ENCODE measurements around the gene IFI16. TPM values are rescaled to one million over a fixed set of nuclear protein-coding genes. Genes with fewer than 3 reads are reported as not detected.

IFI16 gene
- total RNA-seq, 1 experiment from 2014 or later: 2.9 TPM

DNA sequence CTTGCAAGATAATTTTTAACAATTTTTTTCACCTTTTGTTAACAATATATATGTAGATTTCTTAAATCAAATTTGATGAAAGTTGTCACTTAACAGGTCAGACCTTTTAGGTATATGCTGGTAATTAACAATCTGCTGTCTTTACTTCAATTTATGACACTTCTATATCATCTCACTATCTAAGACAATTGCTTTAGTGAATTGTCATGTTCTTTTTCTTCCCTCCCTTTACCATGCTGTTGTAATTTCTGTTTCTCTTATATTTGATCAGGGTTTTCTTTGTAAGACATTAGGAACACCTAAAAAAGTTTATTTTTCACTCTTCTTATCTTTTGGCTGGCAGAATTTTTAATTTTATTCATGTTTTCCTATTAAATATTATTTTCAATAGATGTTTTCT is 2.0 kb downstream of the IFI16 start:
- Histone ChIP-seq H3K27me3 (ENCODE audit: insufficient read depth, low read length) (peaks cover 7% of the 10 kb centered on the region; the same call in 1 of the 2 replicates), H3K4me1 (ENCODE audit: insufficient read depth, low read length) (peaks cover 4% of the 10 kb centered on the region; the same call in 1 of the 2 replicates), H3K4ac (ENCODE audit: low read depth, low read length) (no peak overlapping the region), H3K14ac (ENCODE audit: insufficient read depth, low read length) (no peak overlapping the region), H2AFZ (ENCODE audit: low read length) (no peak overlapping the region), H3K79me2 (ENCODE audit: insufficient read depth, low read length) (no peaks in the 10 kb centered on the region), H2BK12ac (ENCODE audit: insufficient read length, low read depth, low read length) (no peak overlapping the region), H4K91ac (ENCODE audit: insufficient read length, low read depth, low read length) (no peak overlapping the region), H3K9me3 (ENCODE audit: control insufficient read depth, low read depth, low read length) (no peaks in the 10 kb centered on the region), H3K56ac (ENCODE audit: insufficient read length, low read depth, low read length) (no peak overlapping the region), H3K79me1 (ENCODE audit: insufficient read depth, low read depth, low read length, poor library complexity, severe bottlenecking) (no peaks in the 10 kb centered on the region), H3K27ac (ENCODE audit: insufficient read length, low read depth, low read length) (no peak overlapping the region), H2BK15ac (ENCODE audit: low read depth, low read length) (no peak overlapping the region), H2AK5ac (ENCODE audit: insufficient read length, low read length) (no peak overlapping the region), H3K4me2 (ENCODE audit: insufficient read depth, insufficient read length, low read length) (no peak overlapping the region), H3K23me2 (ENCODE audit: insufficient read length, low read depth, low read length, poor library complexity, severe bottlenecking) (no peaks in the 10 kb centered on the region), H4K5ac (ENCODE audit: insufficient read length, low read depth, low read length) (no peak overlapping the region), H4K20me1 (ENCODE audit: control insufficient read depth, insufficient read depth, insufficient read length) (no peaks in the 10 kb centered on the region), H3K18ac (ENCODE audit: insufficient read length, low read depth, low read length) (no peak overlapping the region), H4K8ac (replicated peaks; ENCODE audit: insufficient read length, low read depth, low read length) (no peak overlapping the region), H3K23ac (ENCODE audit: insufficient read length, low read depth, low read length) (no peak overlapping the region), H2BK20ac (ENCODE audit: low read depth, low read length, poor library complexity, severe bottlenecking) (no peak overlapping the region), H2BK120ac (ENCODE audit: low read depth, low read length, poor library complexity, severe bottlenecking) (no peak overlapping the region), H2BK5ac (ENCODE audit: insufficient read length, low read length) (no peak overlapping the region), H3T11ph (ENCODE audit: low read length) (no peak overlapping the region), H3K9ac (ENCODE audit: extremely low read depth, insufficient read length, low read length) (no peak overlapping the region)
- Mint-ChIP-seq H3K4me3 (no peak overlapping the region), H3K27me3 (ENCODE audit: low read depth) (peaks cover 6% of the 10 kb centered on the region; the same call in 1 of the 2 replicates), H3K4me1 (peaks cover 29 to 33% of the 10 kb centered on the region in 2 experiments), H3K36me3 (ENCODE audit: insufficient read depth in 1 of 3, low read depth in 3 of 3) (no peaks in the 10 kb centered on the region), H3K9me3 (no peaks in the 10 kb centered on the region), H3K27ac (no peak overlapping the region)
- no peak for DNase-seq
- TF ChIP-seq, protein P1, sequence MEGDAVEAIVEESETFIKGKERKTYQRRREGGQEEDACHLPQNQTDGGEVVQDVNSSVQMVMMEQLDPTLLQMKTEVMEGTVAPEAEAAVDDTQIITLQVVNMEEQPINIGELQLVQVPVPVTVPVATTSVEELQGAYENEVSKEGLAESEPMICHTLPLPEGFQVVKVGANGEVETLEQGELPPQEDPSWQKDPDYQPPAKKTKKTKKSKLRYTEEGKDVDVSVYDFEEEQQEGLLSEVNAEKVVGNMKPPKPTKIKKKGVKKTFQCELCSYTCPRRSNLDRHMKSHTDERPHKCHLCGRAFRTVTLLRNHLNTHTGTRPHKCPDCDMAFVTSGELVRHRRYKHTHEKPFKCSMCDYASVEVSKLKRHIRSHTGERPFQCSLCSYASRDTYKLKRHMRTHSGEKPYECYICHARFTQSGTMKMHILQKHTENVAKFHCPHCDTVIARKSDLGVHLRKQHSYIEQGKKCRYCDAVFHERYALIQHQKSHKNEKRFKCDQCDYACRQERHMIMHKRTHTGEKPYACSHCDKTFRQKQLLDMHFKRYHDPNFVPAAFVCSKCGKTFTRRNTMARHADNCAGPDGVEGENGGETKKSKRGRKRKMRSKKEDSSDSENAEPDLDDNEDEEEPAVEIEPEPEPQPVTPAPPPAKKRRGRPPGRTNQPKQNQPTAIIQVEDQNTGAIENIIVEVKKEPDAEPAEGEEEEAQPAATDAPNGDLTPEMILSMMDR (conservative IDR thresholded peaks at IDR 0.05): no peak
